H1 (cell line): Measurements from ENCODE around the gene ADGRG1.

Experiments
- BACH1 ChIP-seq: IDR thresholded peaks from 2 replicates; pipeline ENCODE4 v1.6.1; 2012; ENCODE audit warnings: low read length, improper control_type of control experiment
- EP300 ChIP-seq, 2 experiments: IDR thresholded peaks; 1 replicate in 1 of 2; 2 replicates in 1 of 2; pipeline ENCODE4 v1.6.1; 2011 to 2012; ENCODE audit warnings: low read depth in 2 of 2, low read length in 2 of 2, mild to moderate bottlenecking in 2 of 2, borderline replicate concordance in 1 of 2, inconsistent platforms in 1 of 2, moderate library complexity in 1 of 2
- EZH2 ChIP-seq: fragments of 200-600 bp; sonication (generic); IDR thresholded peaks from 2 replicates; pipeline ENCODE4 v1.7.1; 2012; ENCODE audit warnings: low read depth, mild to moderate bottlenecking, moderate library complexity, low read length, inconsistent platforms; ENCODE audit not compliant: severe bottlenecking
- GABPA ChIP-seq: IDR thresholded peaks from 2 replicates; pipeline ENCODE4 v1.6.1; 2011; ENCODE audit warnings: mild to moderate bottlenecking, low read length, moderate library complexity, borderline replicate concordance; ENCODE audit not compliant: insufficient read depth
- HDAC2 ChIP-seq, 2 experiments: fragments of 300-600 bp in 1 of 2; sonication (generic) in 1 of 2; IDR thresholded peaks; 2 replicates each; pipeline ENCODE4 v1.6.1; 2011 to 2012; ENCODE audit warnings: low read depth in 2 of 2, low read length in 2 of 2, mild to moderate bottlenecking in 2 of 2, moderate library complexity in 2 of 2, borderline replicate concordance in 1 of 2, inconsistent platforms in 1 of 2
- NRF1 ChIP-seq: IDR thresholded peaks from 2 replicates; pipeline ENCODE4 v1.6.1; 2011; ENCODE audit warnings: mild to moderate bottlenecking, low read depth, low read length, improper control_type of control experiment
- POLR2A ChIP-seq, 2 experiments: IDR thresholded peaks; 1 replicate in 1 of 2; 2 replicates in 1 of 2; pipeline ENCODE4 v1.6.1; 2011; ENCODE audit warnings: low read depth in 2 of 2, low read length in 2 of 2, mild to moderate bottlenecking in 2 of 2; ENCODE audit errors: control extremely low read depth in 1 of 2
- RNF2 ChIP-seq: fragments of 200-900, 300-1000 bp; sonication (generic); IDR thresholded peaks from 2 replicates; pipeline ENCODE4 v1.7.1; 2016; ENCODE audit warnings: borderline replicate concordance, low read depth, mild to moderate bottlenecking, antibody characterized with exemption, low read length; ENCODE audit not compliant: poor library complexity, severe bottlenecking; ENCODE audit errors: missing control alignments
- SP1 ChIP-seq: IDR thresholded peaks from 2 replicates; pipeline ENCODE4 v1.6.1; 2011; ENCODE audit warnings: low read depth, low read length
- YY1 ChIP-seq: IDR thresholded peaks from 2 replicates; pipeline ENCODE4 v1.6.1; 2011; ENCODE audit warnings: low read depth, mild to moderate bottlenecking, low read length
- TF ChIP-seq, protein P1 (sequence below), 3 experiments: IDR thresholded peaks; 1 replicate in 2 of 3; 2 replicates in 1 of 3; pipeline versions ENCODE4 v1.5.1 to v1.6.1; 2011; ENCODE audit warnings: low read length in 3 of 3, mild to moderate bottlenecking in 3 of 3, inconsistent platforms in 2 of 3, low read depth in 1 of 3, moderate library complexity in 1 of 3; ENCODE audit not compliant: insufficient read depth in 1 of 3; ENCODE audit errors: control extremely low read depth in 1 of 3
- TF ChIP-seq, protein P2 (sequence below): IDR thresholded peaks from 2 replicates; pipeline ENCODE4 v1.6.1; 2011; ENCODE audit warnings: low read length, improper control_type of control experiment

DNA sequence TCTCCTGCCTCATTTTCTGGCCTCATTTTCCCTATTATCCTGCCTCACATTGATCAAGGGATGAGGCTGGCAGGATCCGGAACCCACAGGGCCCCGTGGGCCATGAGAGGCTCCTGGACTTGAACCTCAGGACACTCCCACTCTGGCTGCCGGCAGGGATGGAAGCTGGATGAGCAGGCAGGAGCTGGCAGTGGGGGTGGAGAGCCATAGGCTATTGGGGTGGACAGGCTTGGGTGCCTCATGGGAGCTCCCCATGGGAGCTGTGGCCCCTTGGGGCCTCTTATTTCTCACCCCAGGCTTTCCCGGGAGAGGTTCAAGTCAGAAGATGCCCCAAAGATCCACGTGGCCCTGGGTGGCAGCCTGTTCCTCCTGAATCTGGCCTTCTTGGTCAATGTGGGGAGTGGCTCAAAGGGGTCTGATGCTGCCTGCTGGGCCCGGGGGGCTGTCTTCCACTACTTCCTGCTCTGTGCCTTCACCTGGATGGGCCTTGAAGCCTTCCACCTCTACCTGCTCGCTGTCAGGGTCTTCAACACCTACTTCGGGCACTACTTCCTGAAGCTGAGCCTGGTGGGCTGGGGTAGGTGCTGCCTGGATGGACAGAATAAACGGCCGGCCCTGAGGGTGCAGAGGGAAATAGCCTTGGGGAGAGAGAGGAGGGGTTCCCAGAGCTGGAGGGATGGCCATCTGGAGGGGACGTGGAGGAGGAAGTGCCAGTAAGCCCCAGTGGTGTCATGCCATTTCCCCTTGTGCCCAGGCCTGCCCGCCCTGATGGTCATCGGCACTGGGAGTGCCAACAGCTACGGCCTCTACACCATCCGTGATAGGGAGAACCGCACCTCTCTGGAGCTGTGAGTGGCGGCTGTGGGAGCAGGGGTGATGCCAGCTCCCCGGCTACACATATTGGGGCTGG, 55.5 kb downstream of the ADGRG1 start:
- TF ChIP-seq, protein P1, sequence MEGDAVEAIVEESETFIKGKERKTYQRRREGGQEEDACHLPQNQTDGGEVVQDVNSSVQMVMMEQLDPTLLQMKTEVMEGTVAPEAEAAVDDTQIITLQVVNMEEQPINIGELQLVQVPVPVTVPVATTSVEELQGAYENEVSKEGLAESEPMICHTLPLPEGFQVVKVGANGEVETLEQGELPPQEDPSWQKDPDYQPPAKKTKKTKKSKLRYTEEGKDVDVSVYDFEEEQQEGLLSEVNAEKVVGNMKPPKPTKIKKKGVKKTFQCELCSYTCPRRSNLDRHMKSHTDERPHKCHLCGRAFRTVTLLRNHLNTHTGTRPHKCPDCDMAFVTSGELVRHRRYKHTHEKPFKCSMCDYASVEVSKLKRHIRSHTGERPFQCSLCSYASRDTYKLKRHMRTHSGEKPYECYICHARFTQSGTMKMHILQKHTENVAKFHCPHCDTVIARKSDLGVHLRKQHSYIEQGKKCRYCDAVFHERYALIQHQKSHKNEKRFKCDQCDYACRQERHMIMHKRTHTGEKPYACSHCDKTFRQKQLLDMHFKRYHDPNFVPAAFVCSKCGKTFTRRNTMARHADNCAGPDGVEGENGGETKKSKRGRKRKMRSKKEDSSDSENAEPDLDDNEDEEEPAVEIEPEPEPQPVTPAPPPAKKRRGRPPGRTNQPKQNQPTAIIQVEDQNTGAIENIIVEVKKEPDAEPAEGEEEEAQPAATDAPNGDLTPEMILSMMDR (IDR thresholded peaks at IDR 0.05; ENCODE audit: control extremely low read depth in 1 of 3, insufficient read depth in 1 of 3, low read depth in 1 of 3, low read length in 3 of 3) = no peak
- TF ChIP-seq POLR2A (IDR thresholded peaks at IDR 0.05; ENCODE audit: control extremely low read depth in 1 of 2, low read depth in 2 of 2, low read length in 2 of 2) = no peak
- TF ChIP-seq EZH2 = no peak
- TF ChIP-seq, protein P2, sequence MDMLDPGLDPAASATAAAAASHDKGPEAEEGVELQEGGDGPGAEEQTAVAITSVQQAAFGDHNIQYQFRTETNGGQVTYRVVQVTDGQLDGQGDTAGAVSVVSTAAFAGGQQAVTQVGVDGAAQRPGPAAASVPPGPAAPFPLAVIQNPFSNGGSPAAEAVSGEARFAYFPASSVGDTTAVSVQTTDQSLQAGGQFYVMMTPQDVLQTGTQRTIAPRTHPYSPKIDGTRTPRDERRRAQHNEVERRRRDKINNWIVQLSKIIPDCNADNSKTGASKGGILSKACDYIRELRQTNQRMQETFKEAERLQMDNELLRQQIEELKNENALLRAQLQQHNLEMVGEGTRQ = no peak
- no peak for TF ChIP-seq YY1
- TF ChIP-seq NRF1 = no peak
- no peak for TF ChIP-seq GABPA
- no peak for TF ChIP-seq HDAC2 (IDR thresholded peaks at IDR 0.05; ENCODE audit: borderline replicate concordance in 1 of 2, low read depth in 2 of 2, low read length in 2 of 2)
- TF ChIP-seq EP300 (IDR thresholded peaks at IDR 0.05; ENCODE audit: borderline replicate concordance in 1 of 2, low read depth in 2 of 2, low read length in 2 of 2) = no peak
- TF ChIP-seq SP1 = no peak
- no peak for TF ChIP-seq RNF2
- no peak for TF ChIP-seq BACH1
